KOPT-K1 (cell line): ENCODE results near the gene PRKCE.

Experiments used
- H3K27ac ChIP-seq: fragments of 200-600 bp; sonication (generic); 2 replicates; pipeline ENCODE4 v1.5.1; 2016; ENCODE audit warnings: antibody characterized with exemption, mild to moderate bottlenecking, low read depth, low read length; ENCODE audit not compliant: poor library complexity, severe bottlenecking
- H3K36me3 ChIP-seq: fragments of 200-600 bp; sonication (generic); 2 replicates; pipeline ENCODE4 v1.5.1; 2017; ENCODE audit warnings: antibody characterized with exemption, mild to moderate bottlenecking, low read length, moderate library complexity; ENCODE audit not compliant: insufficient read depth
- H3K9me3 ChIP-seq: fragments of 200-600 bp; sonication (generic); 2 replicates; pipeline ENCODE4 v1.5.1; 2017; ENCODE audit warnings: antibody characterized with exemption, low read length, mild to moderate bottlenecking; ENCODE audit not compliant: insufficient read depth, poor library complexity, severe bottlenecking

PRKCE gene

DNA sequence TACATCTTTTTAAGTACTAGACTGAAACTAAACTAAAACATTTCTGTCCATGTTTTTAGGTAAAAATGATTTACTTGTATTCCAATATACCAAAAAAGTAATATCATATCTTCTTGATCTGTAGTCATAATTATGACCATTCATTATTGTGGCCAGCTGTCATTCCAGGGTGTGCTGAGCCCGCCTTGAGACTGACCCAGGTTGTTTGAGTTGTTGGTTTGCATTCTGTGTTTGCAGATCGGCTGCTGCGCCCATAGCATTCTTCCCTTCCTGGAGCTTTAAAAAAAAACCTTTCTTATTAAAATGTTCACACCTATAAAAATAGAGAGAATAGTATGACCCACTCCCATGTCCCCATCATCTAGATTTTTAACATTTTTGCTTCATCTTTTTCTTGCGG lies 101.9 kb downstream of the PRKCE start:
- peak overlapping the region; percentile 45 for H3K27ac ChIP-seq
- H3K9me3 ChIP-seq: no peaks in the 10 kb centered on the region
- no peaks in the 10 kb centered on the region for H3K36me3 ChIP-seq

- Histone ChIP-seq H3K36me3 (no peaks in the 10 kb centered on the region), H3K27ac (peak overlapping the region; percentile 45), H3K9me3 (no peaks in the 10 kb centered on the region)
These were observed 102.9 kb downstream of the PRKCE start for GRCh38 chr2:45754131-45755010.

GRCh38 chr2:45755585-45756335 lies 104.3 kb downstream of the PRKCE start:
- no peaks in the 10 kb centered on the region for H3K9me3 ChIP-seq
- no peaks in the 10 kb centered on the region for H3K36me3 ChIP-seq
- no peak overlapping the region for H3K27ac ChIP-seq

DNA sequence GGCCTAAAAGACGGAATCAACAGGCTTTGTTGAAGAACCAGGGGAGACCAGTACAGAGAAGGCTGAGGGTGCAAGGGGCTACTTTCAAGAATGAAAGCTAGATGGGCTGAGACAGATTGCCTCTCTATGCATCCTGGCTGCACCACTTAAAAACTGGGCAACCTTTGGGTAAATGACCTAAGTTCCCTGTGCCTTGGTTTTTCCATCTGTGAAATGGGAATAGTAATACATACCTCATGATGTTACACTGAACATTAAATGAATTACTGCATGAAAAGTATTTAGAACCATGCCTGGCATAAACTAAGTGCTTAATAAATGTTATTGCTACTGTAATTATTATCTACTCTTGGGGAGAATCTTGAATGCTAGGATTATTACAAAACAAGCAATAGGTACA lies 106.5 kb downstream of the PRKCE start:
- no peak overlapping the region for H3K27ac ChIP-seq
- no peaks in the 10 kb centered on the region for H3K36me3 ChIP-seq

DNA sequence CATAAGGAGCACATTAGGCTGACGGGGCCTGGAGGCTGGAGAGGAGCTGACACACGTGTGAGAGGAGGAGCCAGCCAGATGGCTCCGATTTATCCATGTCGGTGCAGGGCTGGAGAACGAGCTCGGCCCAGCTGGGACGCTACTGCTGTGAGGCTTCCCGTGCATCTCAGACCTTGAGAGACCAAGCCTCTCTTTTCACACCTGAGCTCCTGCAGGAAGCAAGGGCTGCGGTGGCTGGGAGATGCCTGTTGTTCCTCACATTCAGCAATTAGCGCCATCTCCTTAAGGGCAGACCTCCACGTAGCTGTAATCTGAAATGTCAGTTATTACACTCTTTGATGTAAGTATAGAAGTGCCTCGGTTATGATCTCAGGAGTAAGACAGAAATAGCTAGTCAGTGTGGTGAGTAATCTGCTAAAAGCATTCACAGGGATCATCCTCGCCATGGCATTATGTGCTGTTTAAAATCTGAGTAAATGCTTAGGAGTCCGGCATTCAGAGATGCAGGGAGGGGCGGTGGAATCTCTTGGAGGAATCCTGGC lies 107.9 kb downstream of the PRKCE start:
- H3K27ac ChIP-seq: no peak overlapping the region
- no peaks in the 10 kb centered on the region for H3K9me3 ChIP-seq
- H3K36me3 ChIP-seq: no peaks in the 10 kb centered on the region

More for the DNA sequence above, 106.5 kb downstream of the PRKCE start:
- H3K9me3 ChIP-seq: no peaks in the 10 kb centered on the region

- H3K27ac ChIP-seq: no peak overlapping the region
- H3K9me3 ChIP-seq: no peaks in the 10 kb centered on the region
- H3K36me3 ChIP-seq: no peaks in the 10 kb centered on the region
These were observed 110.2 kb downstream of the PRKCE start for GRCh38 chr2:45761635-45762034.

DNA sequence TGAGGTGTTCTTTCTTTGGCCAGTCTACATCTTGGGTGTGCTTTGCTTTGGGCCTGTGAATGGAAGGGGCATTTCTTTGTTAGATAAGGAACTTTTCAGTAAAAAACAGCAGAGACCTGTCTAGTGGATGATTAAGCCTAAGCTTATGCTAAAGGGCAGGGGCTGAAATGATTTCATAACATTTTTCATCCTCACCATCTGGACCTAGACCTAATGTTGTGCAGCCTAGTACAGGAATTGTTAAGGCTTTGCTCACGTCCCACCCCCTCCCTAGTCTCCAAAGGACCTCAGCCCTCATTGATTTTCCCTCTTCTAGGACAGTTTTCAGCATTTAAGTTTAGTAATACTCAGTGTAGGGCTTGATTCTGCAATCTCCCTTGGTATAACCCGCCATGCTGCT lies 111.8 kb downstream of the PRKCE start:
- Histone ChIP-seq H3K27ac (no peak overlapping the region), H3K36me3 (no peaks in the 10 kb centered on the region), H3K9me3 (no peaks in the 10 kb centered on the region)

DNA sequence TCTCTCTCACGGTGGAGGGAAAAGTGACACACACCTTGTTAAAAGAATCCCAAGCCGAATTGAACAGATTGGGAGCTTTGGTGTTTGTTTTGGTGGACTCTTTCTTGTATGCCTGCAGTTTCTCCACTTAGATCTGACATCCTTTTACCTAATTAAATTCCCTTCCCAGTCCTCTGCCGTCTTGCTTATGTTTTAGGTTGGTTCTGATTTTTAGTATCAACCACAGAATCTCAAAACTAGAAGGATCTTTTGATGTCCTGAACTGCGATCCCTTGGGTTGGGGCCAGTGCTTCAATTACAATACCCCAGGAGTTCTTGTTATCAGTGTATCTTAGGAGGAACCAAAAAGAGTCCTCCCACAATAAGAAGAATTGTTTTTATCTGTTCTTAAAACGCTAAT lies 112.3 kb downstream of the PRKCE start:
- Histone ChIP-seq H3K27ac (no peak overlapping the region), H3K9me3 (no peaks in the 10 kb centered on the region), H3K36me3 (no peaks in the 10 kb centered on the region)

GRCh38 chr2:45765007-45765727 lies 113.7 kb downstream of the PRKCE start:
- Histone ChIP-seq H3K9me3 (no peaks in the 10 kb centered on the region), H3K36me3 (no peaks in the 10 kb centered on the region), H3K27ac (no peak overlapping the region)

DNA sequence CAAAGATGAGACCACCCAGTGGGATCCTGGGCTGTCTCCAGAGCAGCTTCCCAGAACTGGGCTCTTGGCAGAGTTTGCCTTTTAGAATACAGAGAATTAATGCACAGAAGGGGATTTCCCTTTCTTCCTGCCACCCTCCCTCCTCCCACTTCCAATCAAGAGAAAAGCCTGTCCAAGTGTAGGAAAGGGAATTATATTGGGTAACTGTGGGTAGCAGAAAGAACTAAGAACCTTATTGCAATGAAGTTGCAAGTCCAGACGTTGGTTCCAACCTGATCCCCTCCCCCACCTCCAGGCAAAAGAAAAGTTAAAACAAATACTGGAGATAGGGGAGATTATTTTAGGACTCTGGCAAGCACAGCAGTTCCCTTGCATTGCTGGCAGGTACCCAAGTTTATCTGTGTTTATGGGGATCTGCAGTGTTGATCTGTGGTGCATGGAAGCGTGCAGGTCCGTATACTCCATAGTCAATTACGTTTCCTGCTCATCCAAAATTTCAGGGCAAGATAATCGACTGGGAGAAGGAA lies 114.3 kb downstream of the PRKCE start:
- no peaks in the 10 kb centered on the region for H3K9me3 ChIP-seq
- no peak overlapping the region for H3K27ac ChIP-seq
- H3K36me3 ChIP-seq: no peaks in the 10 kb centered on the region

DNA sequence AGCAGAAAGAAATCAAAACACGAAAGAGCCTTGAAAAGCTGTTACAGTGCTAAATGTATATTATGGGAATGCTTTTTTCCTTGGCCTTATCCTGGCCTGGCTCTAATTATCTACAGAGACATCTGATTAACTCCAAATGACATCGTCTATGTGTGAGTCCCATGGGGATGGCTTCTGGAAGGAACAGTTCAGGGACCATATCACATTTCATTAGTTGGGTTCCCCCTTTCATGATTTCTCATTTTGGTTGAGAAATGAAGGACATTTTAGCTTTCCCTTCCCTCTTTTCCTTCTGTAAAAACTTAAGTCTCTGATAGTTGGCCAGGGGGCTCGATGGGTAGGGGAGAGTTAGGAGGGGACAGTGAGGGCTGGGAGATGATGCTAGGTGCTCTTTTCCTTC lies 116.7 kb downstream of the PRKCE start:
- Histone ChIP-seq H3K9me3 (no peaks in the 10 kb centered on the region), H3K27ac (no peak overlapping the region), H3K36me3 (no peaks in the 10 kb centered on the region)

- Histone ChIP-seq H3K9me3 (no peaks in the 10 kb centered on the region), H3K27ac (no peak overlapping the region), H3K36me3 (no peaks in the 10 kb centered on the region)
These were observed 117.6 kb downstream of the PRKCE start for GRCh38 chr2:45769056-45769455.

DNA sequence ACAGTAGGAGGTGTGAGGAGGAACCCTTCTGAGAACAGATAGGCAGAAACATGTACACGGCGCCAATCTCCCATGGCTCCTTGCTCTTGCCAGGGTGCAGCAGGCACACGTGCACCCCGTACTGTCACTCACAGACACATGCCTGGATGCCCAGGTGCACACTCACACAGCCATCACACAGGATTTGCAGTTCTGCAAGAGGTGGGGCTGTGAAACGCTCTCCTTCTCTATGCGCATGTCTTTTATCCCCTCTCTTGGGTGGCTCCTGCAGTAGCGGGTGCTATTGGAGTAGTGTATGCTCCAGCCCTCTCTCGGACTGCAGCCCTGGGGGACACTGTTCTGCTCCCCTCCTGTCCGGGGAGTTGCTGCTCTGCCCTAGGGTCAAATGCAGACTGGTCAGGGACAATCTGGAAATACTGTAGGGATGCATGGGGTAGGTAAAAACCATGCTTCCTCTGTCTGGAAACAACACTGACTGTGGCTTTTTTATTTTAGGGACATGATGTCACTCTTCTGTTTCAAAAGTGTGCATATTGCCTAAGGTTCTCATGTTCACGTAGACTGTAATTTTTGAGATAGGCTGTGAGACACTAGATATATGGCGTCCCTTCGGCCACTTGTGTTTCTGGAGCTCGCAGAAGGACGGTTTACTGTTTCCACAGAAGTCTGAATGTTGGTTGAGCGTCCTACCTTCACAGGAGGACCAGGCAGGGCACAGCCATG lies 118.5 kb downstream of the PRKCE start:
- Histone ChIP-seq H3K9me3 (no peaks in the 10 kb centered on the region), H3K36me3 (no peaks in the 10 kb centered on the region), H3K27ac (no peak overlapping the region)

GRCh38 chr2:45770811-45771210 lies 119.3 kb downstream of the PRKCE start:
- H3K27ac ChIP-seq: no peak overlapping the region
- H3K9me3 ChIP-seq: no peaks in the 10 kb centered on the region
- no peaks in the 10 kb centered on the region for H3K36me3 ChIP-seq
